HepG2 (cell line): ENCODE data around the gene SOCS7. TPM values are rescaled to one million over a fixed set of nuclear protein-coding genes. Genes with fewer than 3 reads are reported as not detected.

Experiments
- E2F5 ChIP-seq: sonication (generic); formaldehyde crosslinking; conservative IDR thresholded peaks from 2 replicates; pipeline ENCODE4 v1.4.0; 2020; ENCODE audit warnings: missing genetic modification reagents
- FOSL1 ChIP-seq: sonication (generic); formaldehyde crosslinking; IDR thresholded peaks from 2 replicates; pipeline ENCODE4 v1.9.0; 2021; ENCODE audit warnings: missing genetic modification reagents, borderline replicate concordance
- MEIS1 ChIP-seq: sonication (generic); formaldehyde crosslinking; IDR thresholded peaks from 2 replicates; pipeline ENCODE4 v1.9.0; 2021; ENCODE audit warnings: mild to moderate bottlenecking, missing genetic modification reagents, moderate library complexity, borderline replicate concordance
- SNAI1 ChIP-seq: sonication (generic); formaldehyde crosslinking; IDR thresholded peaks from 2 replicates; pipeline ENCODE4 v1.5.0; 2020; ENCODE audit warnings: mild to moderate bottlenecking, missing genetic modification reagents, borderline replicate concordance
- SP2 ChIP-seq: sonication (generic); formaldehyde crosslinking; IDR thresholded peaks from 2 replicates; pipeline ENCODE4 v1.5.1; 2020; ENCODE audit warnings: mild to moderate bottlenecking, missing genetic modification reagents
- SRSF4 ChIP-seq: fragments of 200-400 bp; formaldehyde crosslinking; IDR thresholded peaks from one replicate; pipeline ENCODE4 v1.6.1; 2018; ENCODE audit warnings: mild to moderate bottlenecking, low read depth, low read length, moderate library complexity; ENCODE audit not compliant: poor library complexity, severe bottlenecking
- TBL1XR1 ChIP-seq: fragments of 150-350 bp; IDR thresholded peaks from 2 replicates; pipeline ENCODE4 v1.6.1; 2014; ENCODE audit warnings: borderline replicate concordance, low read length; ENCODE audit not compliant: partially characterized antibody
- WIZ ChIP-seq: sonication (generic); formaldehyde crosslinking; IDR thresholded peaks from 2 replicates; pipeline ENCODE4 v1.5.1; 2020; ENCODE audit warnings: mild to moderate bottlenecking, missing genetic modification reagents
- ZBTB39 ChIP-seq: sonication (generic); formaldehyde crosslinking; IDR thresholded peaks from 2 replicates; pipeline ENCODE4 v1.5.0; 2020; ENCODE audit warnings: missing genetic modification reagents
- ZFP41 ChIP-seq: sonication (generic); formaldehyde crosslinking; IDR thresholded peaks from 2 replicates; pipeline ENCODE4 v1.4.0; 2020; ENCODE audit warnings: mild to moderate bottlenecking, missing genetic modification reagents, borderline replicate concordance
- ZNF407 ChIP-seq: sonication (generic); formaldehyde crosslinking; IDR thresholded peaks from one replicate; pipeline ENCODE4 v1.5.1; 2020; ENCODE audit warnings: mild to moderate bottlenecking, missing genetic modification reagents; ENCODE audit errors: not compliant biosample characterization
- ZNF530 ChIP-seq: sonication (generic); formaldehyde crosslinking; IDR thresholded peaks from 2 replicates; pipeline ENCODE4 v1.5.0; 2020; ENCODE audit warnings: low read depth, mild to moderate bottlenecking, missing genetic modification reagents
- ZNF724P ChIP-seq: sonication (generic); formaldehyde crosslinking; IDR thresholded peaks from 2 replicates; pipeline ENCODE4 v1.8.0; 2022; ENCODE audit warnings: missing genetic modification reagents, borderline replicate concordance
- ZNF879 ChIP-seq: sonication (generic); formaldehyde crosslinking; IDR thresholded peaks from 2 replicates; pipeline ENCODE4 v1.8.1; 2023; ENCODE audit warnings: missing genetic modification reagents
- ZUFSP ChIP-seq: sonication (generic); formaldehyde crosslinking; IDR thresholded peaks from 2 replicates; pipeline ENCODE4 v1.9.0; 2021; ENCODE audit warnings: missing genetic modification reagents, mild to moderate bottlenecking, borderline replicate concordance
- polyA plus RNA-seq, 8 experiments: library from polyadenylated mRNA; depleted of rRNA in 3 of 8; stranded (reverse) in 7 of 8; unstranded in 1 of 8; fragments of >200 nt; fragmentation: Illumina TruSeq in 4 of 8; extraction: Trizol in 4 of 8; gene quantifications; 2 replicates each; pipeline versions ENCODE4 v1.2.1 to v1.2.3, GENCODE V29; 2011 to 2016; ENCODE audit warnings: low read depth in 4 of 8, missing spikeins in 1 of 8, mixed read lengths in 1 of 8; ENCODE audit not compliant: insufficient read depth in 1 of 8
- total RNA-seq, 5 experiments: library from RNA; depleted of rRNA; stranded (reverse); fragments of >200 nt; fragmentation: Illumina TruSeq; extraction: Trizol; gene quantifications; 2 replicates each; pipeline ENCODE4 v1.2.3, GENCODE V29; 2016; ENCODE audit warnings: low read depth in 1 of 5

The SOCS7 gene
- total and polyA plus RNA-seq, 2 of the 13 experiments (the other 11 are each of a cell fraction or from before 2014, with no cell fraction given) = 19.2 to 24.2 TPM

- TF ChIP-seq ZUFSP (CRISPR knock-in tag) (no peak), WIZ (no peak), E2F5 (CRISPR knock-in tag) (no peak; the same call in 1 of the 2 replicates), ZNF407 (CRISPR knock-in tag) (no peak), ZNF879 (no peak), SRSF4 (no peak), MEIS1 (CRISPR knock-in tag) (peak; percentile 88), ZNF530 (CRISPR knock-in tag) (no peak), ZNF724P (peak; percentile 81; the same call in 1 of the 2 replicates), SP2 (peak; percentile 81), TBL1XR1 (peak; percentile 7), FOSL1 (CRISPR knock-in tag) (no peak), ZFP41 (peak; percentile 40; the same call in 1 of the 2 replicates), ZBTB39 (CRISPR knock-in tag) (no peak), SNAI1 (CRISPR knock-in tag) (no peak)
Measured at GRCh38 chr17:38351412-38352222, at the start of gene SOCS7 (continued).
